Umbilical cord (tissue), 2 donors: Measurements from ENCODE around the gene C18orf54. TPM values are rescaled to one million over a fixed set of nuclear protein-coding genes. Genes with fewer than 3 reads are reported as not detected.
"Not testable (repeated sequence)": the region's sequence is repeated elsewhere in the genome, so short reads cannot be mapped to it uniquely, and the experiment has no call there.

ENCODE experiments used
- DNase-seq: peaks from one replicate; pipeline ENCODE4 v3.0.0-alpha.2; 2015; ENCODE audit warnings: low spot score
- total RNA-seq: library from RNA; depleted of rRNA; stranded (reverse); fragments of >200 nt; gene quantifications from one replicate; pipeline ENCODE4 v1.2.3, GENCODE V29; 2014; ENCODE audit warnings: low replicate concordance; ENCODE audit not compliant: insufficient read depth

The C18orf54 gene
- total RNA-seq, 1 donor from 2014 or later = 7.0 TPM

DNA sequence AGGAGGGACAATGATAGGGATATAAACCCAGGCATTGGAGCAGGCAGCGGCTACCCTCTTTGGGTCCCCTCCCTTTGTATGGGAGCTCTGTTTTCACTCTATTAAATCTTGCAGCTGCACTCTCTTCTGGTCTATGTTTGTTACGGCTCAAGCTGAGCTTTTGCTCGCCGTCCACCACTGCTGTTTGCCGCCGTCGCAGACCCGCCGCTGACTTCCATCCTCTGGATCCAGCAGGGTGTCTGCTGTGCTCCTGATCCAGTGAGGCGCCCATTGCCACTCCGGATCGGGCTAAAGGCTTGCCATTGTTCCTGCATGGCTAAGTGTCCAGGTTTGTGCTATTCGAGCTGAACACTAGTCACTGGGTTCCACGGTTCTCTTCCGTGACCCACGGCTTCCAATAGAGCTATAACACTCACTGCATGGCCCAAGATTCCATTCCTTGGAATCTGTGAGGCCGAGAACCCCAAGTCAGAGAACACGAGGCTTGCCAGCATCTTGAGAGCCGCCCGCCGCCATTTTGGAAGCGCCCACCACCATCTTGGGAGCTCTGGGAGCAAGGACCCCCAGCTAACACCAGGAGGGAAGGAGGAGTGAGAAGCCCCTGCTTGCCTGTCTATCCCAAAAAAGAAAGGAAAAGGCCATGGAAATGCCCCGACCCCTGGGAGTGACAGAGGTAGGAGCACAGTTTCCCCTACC lies 29.2 kb downstream of the C18orf54 start:
- DNase-seq = not testable (repeated sequence)

DNA sequence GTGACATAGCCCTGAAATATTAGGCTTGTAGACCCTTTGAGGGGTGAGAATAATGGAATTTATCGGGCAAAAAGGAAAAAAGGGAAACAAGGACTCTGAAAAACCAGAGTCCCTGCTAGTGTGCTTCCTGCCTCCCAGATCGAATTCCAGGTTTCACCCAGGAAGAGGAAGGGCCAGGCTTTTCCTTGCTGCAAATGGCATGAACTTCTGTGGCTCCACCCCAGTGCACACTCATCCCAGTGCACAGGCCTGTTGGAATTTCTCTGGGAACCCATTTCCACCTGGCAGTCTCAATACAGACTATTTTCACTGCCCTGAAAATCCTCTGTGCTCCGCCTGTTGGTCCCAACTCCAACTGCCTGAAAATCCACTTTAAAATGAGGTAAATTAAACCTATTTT lies 29.9 kb downstream of the C18orf54 start:
- no peak for DNase-seq

DNA sequence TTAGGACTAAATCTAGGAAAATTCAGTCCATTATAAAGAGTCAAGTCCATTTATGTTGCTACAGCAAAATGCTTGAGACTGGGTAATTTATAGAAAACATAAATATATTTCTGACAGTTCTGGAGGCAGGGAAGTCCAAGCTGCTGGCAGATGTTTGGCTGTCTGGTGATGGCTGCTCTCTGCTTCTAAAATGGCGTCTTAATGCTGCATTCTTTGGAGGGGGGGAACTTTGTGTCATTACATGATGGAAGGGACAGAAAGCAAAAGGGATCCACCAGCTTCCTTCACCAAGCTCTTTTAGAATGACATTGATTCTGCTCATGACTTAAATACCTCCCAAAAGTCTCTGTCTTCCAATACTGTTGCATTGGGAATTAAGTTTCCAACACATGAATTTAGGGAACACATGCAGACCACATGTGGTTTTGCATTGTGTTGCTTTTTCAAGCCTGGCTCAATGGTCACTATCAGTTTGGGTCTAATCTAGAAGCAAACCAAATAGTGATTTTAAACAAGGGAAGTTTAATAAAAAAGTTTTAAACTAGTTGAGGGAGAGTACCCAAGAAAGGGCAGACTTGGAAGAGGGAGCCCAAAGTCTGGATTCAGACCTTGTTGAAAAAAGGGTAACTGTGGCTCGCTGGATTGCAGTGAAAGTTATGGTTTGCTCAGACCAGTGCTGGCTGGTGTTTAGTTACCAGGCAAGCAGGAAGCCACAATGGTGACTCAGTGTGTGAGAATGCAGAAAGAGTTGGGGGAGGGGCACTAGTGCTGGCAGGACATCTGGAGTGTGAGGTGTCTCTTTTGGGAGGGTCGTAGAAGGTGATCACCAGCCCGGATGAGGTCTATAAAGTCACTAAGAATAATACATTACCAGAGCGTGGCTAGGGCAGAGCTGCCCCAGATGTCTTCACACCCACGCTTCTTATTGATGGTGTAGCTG lies 30.8 kb downstream of the C18orf54 start:
- peak; percentile 16 for DNase-seq

DNA sequence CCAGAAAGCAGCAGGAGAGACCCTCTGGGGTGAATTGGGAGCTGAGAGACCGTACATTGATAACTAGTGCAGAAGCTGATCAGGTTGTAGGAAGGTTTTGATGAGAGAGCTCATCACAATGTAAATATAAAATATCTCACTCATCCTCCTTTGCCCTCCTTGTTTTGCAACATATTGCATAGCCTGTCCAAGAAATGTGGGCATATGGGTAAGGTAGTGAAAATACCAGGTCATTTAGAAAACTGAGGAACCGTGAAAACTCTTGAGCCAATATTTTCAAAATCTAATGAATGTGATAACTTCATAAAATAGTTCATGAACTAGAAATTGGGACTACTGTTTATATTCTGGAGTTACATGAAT lies 31.4 kb downstream of the C18orf54 start:
- no peak for DNase-seq

DNA sequence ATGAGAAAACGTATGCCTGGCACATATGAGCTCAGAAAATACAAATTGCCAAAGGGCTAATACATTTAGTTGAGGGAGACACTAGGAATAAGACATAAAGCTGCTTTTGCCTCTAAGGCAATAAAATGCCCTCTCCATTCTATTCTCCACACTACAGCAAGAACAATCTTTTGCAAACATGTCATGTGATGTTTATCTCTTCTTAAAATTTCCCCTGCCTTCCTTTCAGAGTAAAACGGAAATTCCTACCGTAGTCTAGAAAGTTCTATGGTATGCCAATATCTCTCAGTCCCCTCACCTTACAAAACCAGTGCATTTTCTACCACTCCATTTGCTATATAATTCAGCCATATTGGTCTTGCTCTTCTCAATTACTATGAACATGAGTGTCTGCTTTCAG lies 33.1 kb downstream of the C18orf54 start:
- no peak for DNase-seq

DNA sequence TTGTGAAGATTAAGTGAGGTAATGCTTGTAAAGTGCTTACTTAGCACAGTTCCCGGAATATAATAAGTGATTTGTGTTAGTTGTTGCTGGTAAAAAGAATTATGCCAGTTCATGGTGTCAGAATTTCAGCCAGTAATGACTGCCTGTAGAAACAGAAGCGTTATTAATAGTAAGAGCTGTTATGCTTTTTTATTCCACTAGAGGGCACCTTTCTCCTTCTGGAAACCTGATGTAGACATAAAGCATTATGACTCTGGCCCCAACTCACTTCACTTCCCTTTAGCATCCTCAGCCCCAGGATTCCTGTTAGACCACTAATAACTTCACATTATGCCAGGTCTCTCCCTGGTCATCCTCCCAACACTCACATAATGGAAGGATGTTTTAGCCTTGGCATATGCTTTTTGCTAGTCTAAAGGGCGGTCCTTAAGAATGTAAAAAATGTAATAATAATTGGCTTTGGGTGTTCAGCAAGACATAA lies 34.9 kb downstream of the C18orf54 start:
- DNase-seq = peak; percentile 63

DNA sequence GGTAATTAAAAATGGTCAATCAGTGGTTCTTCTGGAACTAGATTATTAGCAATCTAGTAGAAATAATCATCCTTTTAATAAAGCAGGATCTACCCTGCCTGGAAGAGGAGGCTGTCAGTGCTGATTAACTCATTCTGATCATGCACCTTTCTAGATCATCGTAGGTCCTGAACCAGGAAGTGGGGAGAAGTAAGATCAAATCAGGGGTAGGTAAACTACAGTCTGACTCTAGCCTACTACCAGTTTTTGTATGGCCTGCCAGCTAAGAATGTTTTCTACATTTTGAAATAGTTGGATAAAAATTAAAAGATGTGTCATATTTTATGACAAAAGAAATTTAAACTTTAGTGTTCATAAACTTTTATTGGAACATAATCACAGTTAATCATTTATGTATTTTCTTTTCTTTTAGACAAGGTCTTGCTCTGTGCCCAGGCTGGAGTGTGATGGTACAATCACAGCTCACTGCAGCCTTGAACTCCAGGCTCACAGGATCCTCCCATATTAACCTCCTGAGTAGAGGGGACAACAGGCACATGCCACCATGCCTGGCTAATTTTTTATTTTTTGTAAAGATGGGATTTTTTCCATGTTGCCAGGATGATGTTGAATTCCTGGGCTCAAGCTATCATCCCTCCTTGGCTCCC lies 36.1 kb downstream of the C18orf54 start:
- DNase-seq = no peak

DNA sequence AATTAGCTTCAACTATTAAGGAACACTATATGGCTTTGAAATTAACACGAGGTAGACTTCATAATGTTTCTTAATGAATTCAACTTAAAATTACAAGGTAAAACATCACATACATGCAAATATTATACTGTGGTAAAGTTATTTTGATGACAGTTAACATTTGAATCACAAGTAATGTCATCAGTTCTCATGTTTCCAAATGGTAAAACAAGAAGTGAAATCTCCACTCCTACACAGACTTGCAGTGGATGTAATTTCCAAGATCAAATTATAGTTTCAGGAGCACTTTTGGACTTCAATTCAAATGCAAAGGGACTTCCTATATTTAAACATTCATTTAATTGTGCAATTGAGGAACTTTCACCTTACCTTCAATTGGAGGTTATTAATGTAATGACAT lies 39.1 kb downstream of the C18orf54 start:
- DNase-seq = no peak

DNA sequence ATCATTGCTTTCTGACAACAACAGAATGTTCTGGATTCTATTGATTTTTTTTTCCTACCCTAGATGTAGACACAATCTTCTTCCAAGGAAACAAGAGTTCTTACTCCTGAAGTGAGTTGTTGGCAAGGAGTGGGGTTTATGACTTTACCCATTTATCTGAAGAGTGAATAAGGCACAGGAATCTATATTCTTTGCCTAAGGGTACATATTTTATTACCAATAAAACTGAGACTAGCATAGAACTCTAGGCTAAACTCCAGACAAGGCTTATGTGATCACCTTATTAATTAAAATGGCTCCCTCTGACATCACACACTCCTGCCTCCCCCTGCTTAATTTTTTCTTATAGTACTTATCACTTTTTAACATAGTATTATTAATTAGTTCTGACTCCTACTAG lies 47.6 kb downstream of the C18orf54 start:
- DNase-seq = no peak

DNA sequence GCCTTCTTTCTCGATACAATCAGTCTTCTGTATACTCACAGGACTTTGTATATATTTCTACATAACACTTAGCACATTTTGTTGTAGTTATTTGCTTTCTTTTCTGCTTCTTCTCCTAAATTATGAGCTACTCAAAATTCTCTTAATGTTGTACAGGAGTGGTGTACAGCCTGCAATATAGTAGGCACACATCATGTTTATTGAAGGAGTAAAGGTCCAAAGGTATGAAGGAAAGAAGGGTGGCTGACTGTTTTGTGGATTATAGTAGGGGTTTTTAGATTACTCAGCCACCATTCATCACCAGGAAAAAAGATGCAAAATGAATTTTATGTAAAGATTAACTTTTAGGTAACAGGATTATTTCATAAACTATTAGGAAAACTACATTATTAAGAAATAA lies 54.1 kb downstream of the C18orf54 start:
- no peak for DNase-seq

DNA sequence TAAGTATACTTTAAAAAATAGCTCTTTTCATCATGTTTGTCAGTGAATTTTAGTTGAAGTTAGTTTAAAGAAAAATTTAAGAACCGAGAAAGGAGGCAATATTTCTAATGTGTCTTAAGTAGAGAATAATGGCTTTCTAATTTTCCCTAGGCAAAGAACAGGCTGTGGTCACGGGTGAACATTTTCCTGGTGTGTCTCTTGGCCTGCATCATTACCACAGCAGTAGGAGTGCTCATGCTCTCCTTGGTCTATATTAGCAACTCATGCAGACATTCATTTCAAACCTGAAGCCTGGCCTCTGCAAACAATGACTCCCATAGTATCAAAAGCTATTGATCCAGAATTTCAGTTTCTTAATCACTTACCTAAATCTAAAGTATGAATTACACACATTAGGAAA lies 57.4 kb downstream of the C18orf54 start:
- no peak for DNase-seq

DNA sequence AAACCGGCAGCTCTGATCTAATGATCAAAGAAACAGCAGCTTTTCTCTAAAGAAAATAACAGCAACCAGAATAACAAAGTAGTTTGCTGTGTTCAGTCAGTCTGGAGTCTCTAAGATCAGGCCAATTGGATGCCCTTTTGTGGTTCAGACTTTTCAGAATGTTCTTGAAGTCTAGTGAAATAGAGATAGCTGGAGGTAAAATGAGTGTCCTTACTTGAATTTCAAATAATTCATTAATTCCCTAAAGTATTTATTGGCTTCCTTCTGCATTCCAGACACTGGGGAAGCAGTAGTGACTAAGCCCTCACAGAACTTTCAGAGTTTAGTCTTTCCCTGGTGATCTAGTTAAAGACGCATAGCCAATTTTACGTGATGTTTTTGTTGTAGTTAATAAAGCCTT lies 58.7 kb downstream of the C18orf54 start:
- peak; percentile 58 for DNase-seq

DNA sequence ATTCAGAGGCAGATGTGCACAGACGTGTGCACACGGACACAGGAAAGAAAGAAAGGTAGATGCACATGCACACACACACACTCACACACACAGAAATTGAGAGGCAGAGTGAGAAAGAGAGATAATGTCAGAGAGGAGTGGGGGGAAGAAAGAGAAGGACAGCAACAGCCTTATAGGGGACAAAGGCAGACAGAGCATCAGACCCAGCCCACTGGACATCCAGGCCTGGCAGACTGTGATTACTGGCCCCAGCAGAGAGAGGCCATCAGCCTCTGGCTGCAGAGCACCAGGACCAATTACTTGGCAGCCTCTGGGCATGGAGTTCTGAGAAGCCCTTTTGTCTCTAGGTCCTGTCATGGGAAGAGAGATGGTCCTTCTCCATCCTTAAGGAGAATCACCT lies 66.1 kb downstream of the C18orf54 start:
- no peak for DNase-seq

DNA sequence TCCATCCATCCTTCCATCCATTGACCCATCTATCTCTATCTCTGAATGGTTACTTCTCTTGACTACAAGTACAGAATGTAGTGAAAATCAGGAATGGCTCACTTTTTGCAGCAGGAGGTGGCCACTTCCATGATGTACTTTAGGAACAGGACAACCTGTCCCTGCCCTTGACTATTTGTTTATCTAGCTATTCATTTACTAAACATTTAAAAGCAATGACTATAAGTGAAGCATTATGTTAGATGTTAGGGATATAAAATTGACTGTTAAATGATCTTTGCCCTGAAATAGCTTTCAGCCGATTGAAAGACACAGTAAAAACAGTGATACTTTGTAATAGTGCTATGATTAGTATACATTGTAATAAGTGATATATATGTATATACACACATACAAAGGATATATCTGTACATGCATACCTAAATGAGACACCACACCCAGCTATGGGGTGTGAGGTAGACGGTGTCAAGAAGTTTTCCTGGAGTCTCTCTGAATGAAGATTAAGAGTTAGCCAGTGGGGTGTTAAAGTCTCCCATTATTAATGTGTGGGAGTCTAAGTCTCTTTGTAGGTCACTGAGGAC lies 68.5 kb downstream of the C18orf54 start:
- DNase-seq = no peak

Other genes with a start within 250 kb of the C18orf54 start
- gene MBD2, start 133.2 kb upstream of the C18orf54 start, total RNA-seq = 13.5 TPM
- gene POLI, start 88.4 kb upstream of the C18orf54 start, total RNA-seq = 85.5 TPM
- gene STARD6, start within 50 bp of the C18orf54 start, total RNA-seq = 0.96 TPM
- 7.0 TPM for gene DYNAP, start 233.3 kb downstream of the C18orf54 start, total RNA-seq